ENCODE results near the gene MGLL.

- no peak for TF ChIP-seq CTCF (IDR thresholded peaks at IDR 0.05)
- no peak for TF ChIP-seq REST (IDR thresholded peaks at IDR 0.05; ENCODE audit: insufficient read depth in 1 of 2, low read depth in 2 of 2, low read length in 1 of 2)
- TF ChIP-seq POLR2AphosphoS5 (IDR thresholded peaks at IDR 0.05; ENCODE audit: low read depth, low read length): no peak
- TF ChIP-seq SIN3A (IDR thresholded peaks at IDR 0.05; ENCODE audit: borderline replicate concordance, insufficient read depth, low read depth, low read length): no peak
- no peak for TF ChIP-seq TCF7L2 (IDR thresholded peaks at IDR 0.05; ENCODE audit: low read depth, low read length)
Observed at GRCh38 chr3:127758013-127758412, 64.3 kb downstream of the MGLL start.
